IPS-18c (cell line): ENCODE measurements around the gene CREB3L4.

Experiments
- H3K4me3 ChIP-seq: 2 replicates; pipeline ENCODE4 v1.7.0; 2013; ENCODE audit warnings: low read depth, mild to moderate bottlenecking, low read length, moderate library complexity; ENCODE audit not compliant: insufficient read depth
- H3K9me3 ChIP-seq: one replicate; pipeline ENCODE4 v1.6.1; 2013; ENCODE audit warnings: mild to moderate bottlenecking, low read length, moderate library complexity; ENCODE audit not compliant: control insufficient read depth, insufficient read depth

The CREB3L4 gene

DNA sequence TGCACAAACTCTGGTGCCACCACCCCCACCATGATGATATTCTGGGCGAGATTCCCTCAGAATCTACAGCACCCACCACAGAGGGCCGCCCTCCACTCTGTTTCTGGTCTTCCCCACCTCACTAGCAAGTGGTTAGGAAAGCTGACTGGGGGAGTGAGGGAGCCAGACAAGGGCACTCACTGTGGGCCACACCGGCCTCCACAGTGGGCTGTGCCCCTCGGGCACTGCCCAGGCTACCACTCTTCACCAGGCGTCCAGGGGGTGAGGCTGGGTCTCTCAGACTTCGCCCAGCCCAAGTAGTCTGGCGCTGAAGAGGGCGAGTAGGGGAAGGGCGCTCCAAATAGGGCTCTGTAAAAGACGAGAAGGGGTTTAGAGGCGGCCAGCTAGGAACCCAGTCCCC lies 33.7 kb upstream of the CREB3L4 start:
- no peaks in the 10 kb centered on the region for H3K9me3 ChIP-seq
- H3K4me3 ChIP-seq: no peak overlapping the region

GRCh38 chr1:153934746-153935145 lies 33.0 kb upstream of the CREB3L4 start:
- no peaks in the 10 kb centered on the region for H3K9me3 ChIP-seq

DNA sequence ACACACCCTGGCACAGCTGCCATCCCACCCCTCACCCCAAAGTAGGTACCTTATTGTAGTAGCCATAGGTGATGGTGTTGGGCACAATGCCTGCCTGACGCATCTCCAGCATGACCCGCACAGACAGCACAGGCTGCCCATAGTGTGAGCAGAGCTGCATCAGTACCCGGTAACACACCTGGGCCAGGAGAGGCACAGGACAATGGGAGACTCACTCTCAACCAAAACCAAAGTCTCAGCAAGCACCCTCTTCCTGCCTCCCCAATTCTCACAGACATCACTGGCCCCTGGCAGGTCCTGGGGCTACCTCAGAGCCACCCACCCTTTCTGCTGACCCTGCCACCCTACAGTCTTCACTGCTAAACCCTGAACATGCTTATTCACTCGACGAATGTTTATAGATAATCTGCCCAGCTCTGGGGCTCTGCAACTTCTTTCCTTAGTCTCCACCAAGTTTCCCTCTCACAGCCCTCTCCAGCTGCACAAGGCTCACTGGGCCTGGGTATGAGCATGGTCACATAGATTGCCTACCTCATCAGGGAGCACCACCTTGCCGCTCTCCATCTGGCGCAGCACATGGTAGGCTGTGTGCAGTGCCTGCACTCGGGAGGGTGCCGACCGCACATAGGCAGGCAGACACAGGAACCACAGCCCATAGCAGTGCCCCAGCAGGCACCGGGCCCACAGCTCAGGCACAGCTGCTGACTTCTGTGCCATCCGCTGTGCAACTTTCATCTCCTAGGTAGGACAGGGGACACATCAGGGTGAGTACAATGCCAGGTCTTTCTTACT lies 31.5 kb upstream of the CREB3L4 start:
- no peak overlapping the region for H3K4me3 ChIP-seq
- H3K9me3 ChIP-seq: no peaks in the 10 kb centered on the region

More at GRCh38 chr1:153934746-153935145, 33.0 kb upstream of the CREB3L4 start:
- H3K4me3 ChIP-seq: no peak overlapping the region

- Histone ChIP-seq H3K4me3 (no peak overlapping the region), H3K9me3 (no peaks in the 10 kb centered on the region)
Measured at GRCh38 chr1:153937331-153937730, 30.4 kb upstream of the CREB3L4 start.

DNA sequence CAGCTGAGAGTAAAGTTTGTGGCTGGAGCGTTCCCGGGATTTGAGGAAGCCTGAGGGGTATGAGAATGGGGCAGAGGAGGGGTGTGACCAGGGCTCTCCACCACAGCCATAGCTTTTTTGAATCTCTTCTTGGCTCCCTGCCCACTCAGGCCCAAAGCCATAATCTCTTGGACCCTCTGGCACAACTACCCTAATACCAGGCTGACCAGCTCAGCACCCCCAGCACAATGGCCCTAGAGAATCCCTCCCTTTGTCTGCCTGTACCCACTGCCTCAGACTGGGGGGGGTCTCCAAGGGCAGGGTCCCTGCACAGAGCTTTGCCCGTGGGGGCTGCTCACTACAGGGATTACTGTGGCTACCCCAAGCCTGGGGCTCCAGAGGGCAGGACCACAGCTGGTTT lies 28.7 kb upstream of the CREB3L4 start:
- no peaks in the 10 kb centered on the region for H3K9me3 ChIP-seq
- H3K4me3 ChIP-seq: no peak overlapping the region

GRCh38 chr1:153939476-153939875 lies 28.2 kb upstream of the CREB3L4 start:
- H3K9me3 ChIP-seq: no peaks in the 10 kb centered on the region
- no peak overlapping the region for H3K4me3 ChIP-seq

DNA sequence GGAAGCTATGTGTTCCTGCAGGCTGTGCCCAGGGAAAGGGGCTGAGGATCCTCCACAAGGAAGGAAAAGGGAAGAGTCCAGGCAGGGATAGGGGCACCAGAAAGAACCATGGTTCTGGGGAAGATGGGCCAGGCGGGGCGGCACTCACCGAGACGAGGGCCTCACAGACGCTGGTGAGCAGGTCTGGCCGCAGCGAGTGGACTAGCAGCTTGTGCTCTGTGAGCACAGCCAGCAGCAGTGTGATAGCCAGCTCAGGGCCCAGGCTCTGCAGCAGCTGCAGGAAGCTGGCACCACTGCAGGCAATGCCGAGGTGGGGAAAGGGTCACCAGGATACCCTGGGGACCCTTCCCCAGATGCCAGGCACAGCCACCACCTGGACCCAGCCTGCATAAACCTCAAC lies 26.9 kb upstream of the CREB3L4 start:
- Histone ChIP-seq H3K4me3 (no peak overlapping the region), H3K9me3 (no peaks in the 10 kb centered on the region)

GRCh38 chr1:153941826-153942725 lies 25.6 kb upstream of the CREB3L4 start:
- Histone ChIP-seq H3K4me3 (no peak overlapping the region), H3K9me3 (no peaks in the 10 kb centered on the region)

- H3K4me3 ChIP-seq: no peak overlapping the region
- H3K9me3 ChIP-seq: no peaks in the 10 kb centered on the region
Measured at GRCh38 chr1:153942766-153943549, 24.7 kb upstream of the CREB3L4 start.

DNA sequence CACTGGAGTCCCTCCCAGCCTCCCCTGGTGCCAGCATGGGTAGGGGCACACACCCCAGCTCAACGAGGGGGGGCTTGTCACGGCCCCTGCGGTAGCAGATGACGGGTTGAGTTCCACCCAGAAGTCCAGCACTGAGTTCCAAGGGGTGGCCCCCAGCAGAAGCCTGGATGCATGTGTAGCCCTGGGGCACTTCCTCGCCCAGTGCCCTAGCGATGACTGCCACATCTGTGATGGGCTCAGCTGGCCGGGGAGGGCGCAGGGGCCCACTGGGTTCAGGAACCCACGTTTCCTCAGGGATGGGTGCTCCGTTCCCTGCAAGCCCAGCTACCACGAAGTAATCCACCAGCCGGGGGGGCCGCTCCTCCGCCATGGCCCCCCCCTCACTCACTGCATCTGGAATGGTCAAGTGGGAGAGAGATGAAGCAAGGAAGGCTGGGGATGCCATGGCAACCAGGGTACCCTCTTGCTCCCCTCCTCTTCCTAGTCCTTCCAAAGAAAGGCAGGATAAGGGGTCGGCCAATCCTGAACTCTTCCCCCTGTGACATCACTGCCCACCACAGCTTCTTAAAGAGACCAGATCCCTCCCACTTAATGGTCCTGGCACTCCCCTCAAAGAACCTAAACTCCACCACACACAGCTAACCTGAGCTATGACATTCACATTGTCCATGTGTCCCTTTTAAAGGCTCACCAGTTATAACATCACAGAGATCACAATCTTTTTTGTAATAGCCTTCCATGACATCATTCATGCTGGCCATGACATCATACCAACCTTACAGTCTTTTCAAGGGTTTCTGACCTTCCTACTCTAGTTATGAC lies 23.5 kb upstream of the CREB3L4 start:
- H3K4me3 ChIP-seq: no peak overlapping the region
- H3K9me3 ChIP-seq: no peaks in the 10 kb centered on the region

- no peaks in the 10 kb centered on the region for H3K9me3 ChIP-seq
- H3K4me3 ChIP-seq: no peak overlapping the region; the same call in 1 of the 2 replicates
Measured at GRCh38 chr1:153944827-153945117, 22.9 kb upstream of the CREB3L4 start.

GRCh38 chr1:153945131-153945794 lies 22.4 kb upstream of the CREB3L4 start:
- peak overlapping the region; percentile 89 for H3K4me3 ChIP-seq
- no peaks in the 10 kb centered on the region for H3K9me3 ChIP-seq

- Histone ChIP-seq H3K4me3 (peak overlapping the region; percentile 89), H3K9me3 (no peaks in the 10 kb centered on the region)
Measured at GRCh38 chr1:153945795-153946621, 21.7 kb upstream of the CREB3L4 start.

GRCh38 chr1:153946622-153947241 lies 21.0 kb upstream of the CREB3L4 start, which contains the start of gene DENND4B:
Gene DENND4B (minus strand): TSS chr1:153946718. CDS start chr1:153944374, 2,344 bp downstream.
- Histone ChIP-seq H3K9me3 (no peaks in the 10 kb centered on the region), H3K4me3 (peak within 1 kb of the TSS; percentile 89)

DNA sequence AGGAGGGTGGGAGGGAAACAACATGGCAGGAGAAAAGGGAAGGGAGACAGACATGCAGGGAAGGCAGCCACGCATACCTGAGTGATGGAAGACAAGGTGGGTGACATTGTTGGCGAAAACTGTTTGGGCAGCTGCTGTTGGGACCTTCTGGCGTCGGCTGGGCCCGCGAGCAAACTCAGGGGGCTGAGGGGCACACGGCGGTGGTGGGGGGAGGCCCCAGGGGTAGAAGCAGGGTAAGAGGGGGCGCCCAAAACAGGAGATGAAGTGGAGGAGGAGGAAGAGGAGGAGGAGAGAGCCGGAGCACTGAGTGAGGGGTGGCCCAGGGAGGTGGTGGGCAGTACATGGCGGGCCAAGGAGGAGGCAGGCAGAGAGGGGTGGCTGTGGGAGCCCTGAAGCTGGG lies 16.5 kb upstream of the CREB3L4 start:
- Histone ChIP-seq H3K9me3 (no peaks in the 10 kb centered on the region), H3K4me3 (no peak overlapping the region)
